ENCODE measurements around the gene CBX4. TPM values are rescaled to one million over a fixed set of nuclear protein-coding genes. Genes with fewer than 3 reads are reported as not detected.
A peak's percentile ranks its signal among the peaks of the same experiment; 100 is the strongest.

The CBX4 gene
- total and polyA plus RNA-seq, 2 of the 13 experiments (the other 11 are each of a cell fraction or from before 2014, with no cell fraction given): 25.8 to 50.8 TPM

GRCh38 chr17:79822583-79823124, 16.6 kb downstream of the CBX4 start (continued):
- TF ChIP-seq ZMAT3 (CRISPR knock-in tag; conservative IDR thresholded peaks at IDR 0.05) (0 out of 2 replicates have a peak, but pooled peaks have one; percentile 38), NFKBIZ (CRISPR knock-in tag; IDR thresholded peaks at IDR 0.05) (peak; percentile 86), HINFP (CRISPR knock-in tag; IDR thresholded peaks at IDR 0.05; ENCODE audit: low read depth) (peak; percentile 76; the same call in 1 of the 2 replicates), PREB (CRISPR knock-in tag; IDR thresholded peaks at IDR 0.05) (no peak), SMC3 (IDR thresholded peaks at IDR 0.05; ENCODE audit: low read length) (peak; percentile 3; the same call in 1 of the 2 replicates), ATF6 (CRISPR knock-in tag; conservative IDR thresholded peaks at IDR 0.05) (no peak), ZNF800 (CRISPR knock-in tag; IDR thresholded peaks at IDR 0.05) (no peak; the same call in 1 of the 2 replicates), ZBTB33 (CRISPR knock-in tag; IDR thresholded peaks at IDR 0.05) (no peak), MED13 (CRISPR knock-in tag; IDR thresholded peaks at IDR 0.05) (0 out of 2 replicates have a peak, but pooled peaks have one; percentile 61), ZNF496 (CRISPR knock-in tag; IDR thresholded peaks at IDR 0.05; ENCODE audit: insufficient replicate concordance) (no peak), GATA4 (IDR thresholded peaks at IDR 0.05; ENCODE audit: borderline replicate concordance, low read depth) (0 out of 2 replicates have a peak, but pooled peaks have one; percentile 48), ZSCAN29 (CRISPR knock-in tag; conservative IDR thresholded peaks at IDR 0.05) (peak; percentile 97), FOXA1 (IDR thresholded peaks at IDR 0.05) (no peak), FOXA1 (CRISPR knock-in tag; IDR thresholded peaks at IDR 0.05) (peak; percentile 69), ZNF558 (CRISPR knock-in tag; IDR thresholded peaks at IDR 0.05; ENCODE audit: borderline replicate concordance) (no peak), ZBTB43 (CRISPR knock-in tag; conservative IDR thresholded peaks at IDR 0.05) (0 out of 2 replicates have a peak, but pooled peaks have one; percentile 46), PBX3 (CRISPR knock-in tag; IDR thresholded peaks at IDR 0.05; ENCODE audit: borderline replicate concordance) (no peak), ZNF768 (CRISPR knock-in tag; IDR thresholded peaks at IDR 0.05) (no peak)
